Measurements from ENCODE around the gene TBC1D14. TPM values are rescaled to one million over a fixed set of nuclear protein-coding genes. Genes with fewer than 3 reads are reported as not detected.

The TBC1D14 gene
- polyA plus RNA-seq, 1 of the 3 experiments (the other 2 are of a cell fraction), result 39.5 TPM

GRCh38 chr4:7027284-7027683, 117.7 kb downstream of the TBC1D14 start:
- Histone ChIP-seq H3K4me1 (ENCODE audit: control insufficient read depth in 1 of 2, insufficient read depth in 2 of 2, low read depth in 1 of 2, low read length in 1 of 2) (no peaks in the 10 kb centered on the region; a peak in 1 of 4 replicates), H3K9ac (no peak overlapping the region), H3K27ac (ENCODE audit: low read depth in 2 of 2, low read length in 1 of 2) (no peak overlapping the region), H3K9me2 (no peaks in the 10 kb centered on the region), H3K27me3 (ENCODE audit: insufficient read depth) (no peaks in the 10 kb centered on the region), H2AFZ (ENCODE audit: low read depth) (no peak overlapping the region), H3K9me3 (no peaks in the 10 kb centered on the region), H3K36me3 (replicated peaks in 1 of 2; ENCODE audit: control insufficient read depth in 1 of 2, insufficient read depth in 2 of 2, low read length in 1 of 2) (peaks cover 9 to 20% of the 10 kb centered on the region in 2 experiments), H3K4me2 (no peak overlapping the region), H3F3A (replicated peaks; ENCODE audit: insufficient read depth) (no peaks in the 10 kb centered on the region), H3K79me2 (ENCODE audit: insufficient read depth) (no peaks in the 10 kb centered on the region; the same call in 1 of the 2 replicates), H3K4me3 (ENCODE audit: low read depth in 2 of 2, low read length in 1 of 2) (no peak overlapping the region), H4K20me1 (ENCODE audit: insufficient read depth) (no peaks in the 10 kb centered on the region)
- TF ChIP-seq FOXJ3 (CRISPR knock-in tag; IDR thresholded peaks at IDR 0.05), result no peak
- no peak for TF ChIP-seq SMC3 (IDR thresholded peaks at IDR 0.05; ENCODE audit: low read depth, low read length)
- TF ChIP-seq CHD2 (IDR thresholded peaks at IDR 0.05; ENCODE audit: low read length, partially characterized antibody), result no peak
- TF ChIP-seq NFIC (IDR thresholded peaks at IDR 0.05; ENCODE audit: borderline replicate concordance), result no peak
- no peak for TF ChIP-seq EP300 (IDR thresholded peaks at IDR 0.05; ENCODE audit: borderline replicate concordance in 1 of 2, low read depth in 1 of 2, low read length in 1 of 2)
- no peak for TF ChIP-seq RCOR1 (IDR thresholded peaks at IDR 0.05; ENCODE audit: low read length)
- TF ChIP-seq YY1 (IDR thresholded peaks at IDR 0.05; ENCODE audit: low read depth), result no peak
- no peak for TF ChIP-seq GATA2 (CRISPR knock-in tag; IDR thresholded peaks at IDR 0.05)
- no peak for TF ChIP-seq REST (IDR thresholded peaks at IDR 0.05; ENCODE audit: low read depth, low read length)
- TF ChIP-seq SIN3A (IDR thresholded peaks at IDR 0.05; ENCODE audit: borderline replicate concordance, low read depth, low read length), result no peak
- no peak for TF ChIP-seq MEF2A (IDR thresholded peaks at IDR 0.05; ENCODE audit: borderline replicate concordance, low read depth)
- TF ChIP-seq NRF1 (IDR thresholded peaks at IDR 0.05; ENCODE audit: low read depth, low read length), result no peak
- ChIA-PET CTCF (no interaction called here), POLR2A (no interaction called here)
- 96% methylated on average over 7 of the region's 7 CpGs for WGBS (ENCODE audit: low lambda C conversion rate)
- no peak for DNase-seq

GRCh38 chr4:7027913-7028312, 118.3 kb downstream of the TBC1D14 start:
- no peaks in the 10 kb centered on the region for H3K9me3 ChIP-seq
- DNase-seq, result no peak
- no peak overlapping the region for H2AFZ ChIP-seq (ENCODE audit: low read depth)
- peaks cover 9 to 20% of the 10 kb centered on the region in 2 experiments for H3K36me3 ChIP-seq (replicated peaks in 1 of 2; ENCODE audit: control insufficient read depth in 1 of 2, insufficient read depth in 2 of 2, low read length in 1 of 2)
- CTCF ChIA-PET, result no interaction called here
- no peaks in the 10 kb centered on the region for H3K9me2 ChIP-seq
- no peaks in the 10 kb centered on the region; the same call in 1 of the 2 replicates for H3K79me2 ChIP-seq (ENCODE audit: insufficient read depth)
- H3K4me2 ChIP-seq, result no peak overlapping the region
- H3K27ac ChIP-seq (ENCODE audit: low read depth in 2 of 2, low read length in 1 of 2), result no peak overlapping the region
- POLR2A ChIA-PET, result no interaction called here
- H3K9ac ChIP-seq, result no peak overlapping the region
- no peaks in the 10 kb centered on the region for H3K27me3 ChIP-seq (ENCODE audit: insufficient read depth)
- H3K4me3 ChIP-seq (ENCODE audit: low read depth in 2 of 2, low read length in 1 of 2), result no peak overlapping the region
- peaks cover 6% of the 10 kb centered on the region for H3F3A ChIP-seq (replicated peaks; ENCODE audit: insufficient read depth)
- no peaks in the 10 kb centered on the region for H4K20me1 ChIP-seq (ENCODE audit: insufficient read depth)
- TF ChIP-seq NRF1 (IDR thresholded peaks at IDR 0.05; ENCODE audit: low read depth, low read length) (no peak), TAF1 (IDR thresholded peaks at IDR 0.05; ENCODE audit: borderline replicate concordance, low read depth, low read length) (no peak), SMC3 (IDR thresholded peaks at IDR 0.05; ENCODE audit: low read depth, low read length) (no peak), FOXJ3 (CRISPR knock-in tag; IDR thresholded peaks at IDR 0.05) (no peak), TEAD4 (IDR thresholded peaks at IDR 0.05; ENCODE audit: borderline replicate concordance, insufficient read depth) (no peak), JUND (IDR thresholded peaks at IDR 0.05) (no peak), SIN3A (IDR thresholded peaks at IDR 0.05; ENCODE audit: borderline replicate concordance, low read depth, low read length) (no peak), USF2 (IDR thresholded peaks at IDR 0.05; ENCODE audit: borderline replicate concordance, low read depth, low read length) (no peak), MEF2A (IDR thresholded peaks at IDR 0.05; ENCODE audit: borderline replicate concordance, low read depth) (no peak), RAD21 (IDR thresholded peaks at IDR 0.05; ENCODE audit: low read length) (no peak), GATA2 (CRISPR knock-in tag; IDR thresholded peaks at IDR 0.05) (no peak), FOXM1 (IDR thresholded peaks at IDR 0.05; ENCODE audit: low read depth) (no peak), YY1 (IDR thresholded peaks at IDR 0.05; ENCODE audit: low read depth) (no peak), IRF3 (IDR thresholded peaks at IDR 0.05; ENCODE audit: low read depth, low read length) (no peak)
- 84% methylated on average over 5 of the region's 5 CpGs for WGBS (ENCODE audit: low lambda C conversion rate)
- H3K4me1 ChIP-seq (ENCODE audit: control insufficient read depth in 1 of 2, insufficient read depth in 2 of 2, low read depth in 1 of 2, low read length in 1 of 2), result no peaks in the 10 kb centered on the region
